ENCODE measurements around the gene COG5.
"Not testable (repeated sequence)": the region's sequence is repeated elsewhere in the genome, so short reads cannot be mapped to it uniquely, and the experiment has no call there.

Gene COG5

GRCh38 chr7:107276220-107276827 lies 287.4 kb downstream of the COG5 start:
- DNase-seq (ENCODE audit: low read depth): no peak

GRCh38 chr7:107274506-107274905 lies 289.2 kb downstream of the COG5 start:
- no peak for DNase-seq (ENCODE audit: low read depth)

- no peak for DNase-seq (ENCODE audit: low read depth)
Observed at GRCh38 chr7:107269790-107270189, 293.9 kb downstream of the COG5 start.

- no peak for DNase-seq (ENCODE audit: low read depth)
Observed at GRCh38 chr7:107268594-107268993, 295.1 kb downstream of the COG5 start.

- no peak for DNase-seq (ENCODE audit: low read depth)
Observed at GRCh38 chr7:107267138-107267537, 296.6 kb downstream of the COG5 start.

GRCh38 chr7:107264723-107265122 lies 299.0 kb downstream of the COG5 start:
- DNase-seq (ENCODE audit: low read depth): no peak

- DNase-seq (ENCODE audit: low read depth): no peak
Observed at GRCh38 chr7:107262857-107263256, 300.9 kb downstream of the COG5 start.

- no peak for DNase-seq (ENCODE audit: low read depth)
Observed at GRCh38 chr7:107258737-107259136, 305.0 kb downstream of the COG5 start.

- DNase-seq (ENCODE audit: low read depth): no peak
Observed at GRCh38 chr7:107255602-107256001, 308.1 kb downstream of the COG5 start.

- no peak for DNase-seq (ENCODE audit: low read depth)
Observed at GRCh38 chr7:107254398-107254985, 309.2 kb downstream of the COG5 start.

- DNase-seq (ENCODE audit: low read depth): no peak
Observed at GRCh38 chr7:107253599-107253998, 310.1 kb downstream of the COG5 start.

GRCh38 chr7:107251963-107252362 lies 311.8 kb downstream of the COG5 start:
- DNase-seq (ENCODE audit: low read depth): no peak

- DNase-seq (ENCODE audit: low read depth): no peak
Observed at GRCh38 chr7:107248551-107249316, 315.0 kb downstream of the COG5 start.

- DNase-seq (ENCODE audit: low read depth): not testable (repeated sequence)
Observed at GRCh38 chr7:107246836-107247235, 316.9 kb downstream of the COG5 start.

GRCh38 chr7:107244613-107245012 lies 319.1 kb downstream of the COG5 start:
- DNase-seq (ENCODE audit: low read depth): no peak

- no peak for DNase-seq (ENCODE audit: low read depth)
Observed at GRCh38 chr7:107242267-107242666, 321.5 kb downstream of the COG5 start.

- DNase-seq (ENCODE audit: low read depth): no peak
Observed at GRCh38 chr7:107237451-107237850, 326.3 kb downstream of the COG5 start.

GRCh38 chr7:107236862-107237261 lies 326.9 kb downstream of the COG5 start:
- peak; percentile 7 for DNase-seq (ENCODE audit: low read depth)

- DNase-seq (ENCODE audit: low read depth): peak; percentile 13
Observed at GRCh38 chr7:107234436-107234835, 329.3 kb downstream of the COG5 start.

GRCh38 chr7:107233981-107234380 lies 329.7 kb downstream of the COG5 start:
- peak; percentile 2 for DNase-seq (ENCODE audit: low read depth)

GRCh38 chr7:107233174-107233573 lies 330.5 kb downstream of the COG5 start:
- peak; percentile 0 for DNase-seq (ENCODE audit: low read depth)

- DNase-seq (ENCODE audit: low read depth): peak; percentile 77
Observed at GRCh38 chr7:107232568-107233090, 331.1 kb downstream of the COG5 start.

- DNase-seq (ENCODE audit: low read depth): peak; percentile 78
Observed at GRCh38 chr7:107230334-107230733, 333.4 kb downstream of the COG5 start.

All from ELR (cell line).